ENCODE data around the gene TUBB6.

Gene TUBB6

DNA sequence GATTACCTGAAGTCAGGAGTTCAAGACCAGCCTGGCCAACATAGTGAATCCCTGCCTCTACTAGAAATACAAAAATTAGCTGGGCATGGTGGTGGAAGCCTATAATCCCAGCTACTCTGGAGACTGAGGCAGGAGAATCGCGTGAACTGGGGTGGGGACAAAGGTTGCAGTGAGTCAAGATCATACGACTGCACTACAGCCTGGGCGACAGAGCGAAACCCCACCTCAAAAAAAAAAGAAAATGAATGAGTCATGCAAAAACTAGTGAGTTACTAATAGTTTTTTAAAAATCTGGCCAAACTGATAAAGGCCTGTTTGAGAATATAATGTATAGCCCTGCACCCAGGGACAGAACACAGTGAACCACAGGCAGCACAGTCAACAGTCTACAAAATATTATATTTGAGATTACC is 51.5 kb downstream of the TUBB6 start:
- TF ChIP-seq, protein P1, sequence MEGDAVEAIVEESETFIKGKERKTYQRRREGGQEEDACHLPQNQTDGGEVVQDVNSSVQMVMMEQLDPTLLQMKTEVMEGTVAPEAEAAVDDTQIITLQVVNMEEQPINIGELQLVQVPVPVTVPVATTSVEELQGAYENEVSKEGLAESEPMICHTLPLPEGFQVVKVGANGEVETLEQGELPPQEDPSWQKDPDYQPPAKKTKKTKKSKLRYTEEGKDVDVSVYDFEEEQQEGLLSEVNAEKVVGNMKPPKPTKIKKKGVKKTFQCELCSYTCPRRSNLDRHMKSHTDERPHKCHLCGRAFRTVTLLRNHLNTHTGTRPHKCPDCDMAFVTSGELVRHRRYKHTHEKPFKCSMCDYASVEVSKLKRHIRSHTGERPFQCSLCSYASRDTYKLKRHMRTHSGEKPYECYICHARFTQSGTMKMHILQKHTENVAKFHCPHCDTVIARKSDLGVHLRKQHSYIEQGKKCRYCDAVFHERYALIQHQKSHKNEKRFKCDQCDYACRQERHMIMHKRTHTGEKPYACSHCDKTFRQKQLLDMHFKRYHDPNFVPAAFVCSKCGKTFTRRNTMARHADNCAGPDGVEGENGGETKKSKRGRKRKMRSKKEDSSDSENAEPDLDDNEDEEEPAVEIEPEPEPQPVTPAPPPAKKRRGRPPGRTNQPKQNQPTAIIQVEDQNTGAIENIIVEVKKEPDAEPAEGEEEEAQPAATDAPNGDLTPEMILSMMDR (IDR thresholded peaks at IDR 0.05), result no peak

DNA sequence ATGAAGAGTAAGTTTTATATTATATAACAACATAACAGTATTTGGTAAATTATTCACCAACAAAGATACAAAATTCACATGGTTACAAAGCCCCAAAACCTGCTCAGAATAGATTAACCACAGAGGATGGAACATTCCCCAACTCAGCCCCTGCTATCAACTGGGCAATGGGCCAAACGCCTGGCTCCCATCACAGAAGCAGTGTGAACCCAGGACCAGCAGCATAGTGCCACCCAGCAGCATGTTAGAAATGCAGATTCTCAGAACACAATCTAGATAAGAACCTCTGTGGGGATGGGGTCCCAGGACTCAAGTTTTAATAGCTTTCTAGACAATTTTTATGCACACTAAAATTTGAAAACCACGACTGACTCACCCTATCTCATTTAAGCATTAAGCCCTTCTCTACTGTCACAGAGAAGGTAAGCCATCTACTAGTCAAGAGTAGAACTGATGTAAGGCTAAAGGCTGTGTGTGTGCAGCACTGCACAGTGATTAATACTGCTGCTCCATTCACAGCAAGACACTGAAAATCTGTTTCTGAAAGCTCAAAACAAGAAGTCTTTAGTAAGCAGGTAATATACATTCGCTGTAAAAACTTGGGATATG is 53.8 kb downstream of the TUBB6 start:
- TF ChIP-seq, protein P1 (IDR thresholded peaks at IDR 0.05), result no peak

DNA sequence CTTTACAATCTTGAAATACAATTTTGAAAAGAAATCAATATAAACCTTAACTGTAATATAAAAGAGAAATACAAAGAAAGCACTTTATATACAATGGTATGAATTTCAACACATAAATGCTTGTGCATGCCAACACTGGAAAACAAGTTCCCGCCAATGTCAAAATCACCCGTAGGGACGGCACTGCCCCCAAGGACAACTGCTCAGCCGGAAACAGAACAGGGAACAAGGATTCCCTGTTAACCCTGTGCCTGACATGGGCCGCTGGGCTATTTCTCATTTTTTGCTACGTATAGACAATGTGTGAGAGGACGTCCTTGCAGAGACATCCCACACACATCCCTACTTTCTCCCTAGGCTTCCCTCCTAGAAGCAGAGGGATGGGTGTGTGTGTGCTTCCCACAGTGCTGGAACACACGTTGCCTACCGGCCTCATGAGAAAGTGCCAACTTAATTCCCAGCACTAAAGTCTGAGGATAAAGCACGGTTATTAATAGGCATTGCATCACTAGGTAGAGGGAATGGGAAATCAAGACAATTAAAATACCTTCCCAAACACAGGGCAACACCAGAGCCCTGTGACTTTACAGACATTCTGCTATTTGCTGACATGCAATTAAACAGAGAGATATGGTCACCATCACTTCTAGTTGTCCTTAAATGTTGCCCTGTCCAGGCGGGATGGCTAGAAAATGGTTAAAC is 54.6 kb downstream of the TUBB6 start:
- TF ChIP-seq, protein P1 (IDR thresholded peaks at IDR 0.05), result no peak

DNA sequence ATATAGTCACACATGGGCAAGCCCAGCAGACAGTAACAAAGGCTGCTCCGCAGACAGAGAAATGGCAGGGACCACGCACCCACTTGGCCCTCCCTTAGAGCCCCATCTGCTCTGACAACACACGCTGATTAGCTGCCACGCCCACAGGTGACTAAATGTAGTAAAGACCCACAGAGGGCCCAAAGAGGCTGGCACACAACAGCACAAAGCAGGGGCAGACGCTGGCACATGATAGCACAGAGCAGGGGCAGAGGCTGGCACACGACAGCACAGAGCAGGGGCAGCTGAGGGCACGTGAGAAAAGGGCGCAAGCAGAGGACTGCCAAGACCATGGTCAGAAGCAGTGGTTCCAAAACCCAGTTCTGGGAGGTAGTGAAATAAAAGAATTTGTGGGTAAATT is 58.3 kb downstream of the TUBB6 start:
- TF ChIP-seq, protein P1 (IDR thresholded peaks at IDR 0.05), result no peak

DNA sequence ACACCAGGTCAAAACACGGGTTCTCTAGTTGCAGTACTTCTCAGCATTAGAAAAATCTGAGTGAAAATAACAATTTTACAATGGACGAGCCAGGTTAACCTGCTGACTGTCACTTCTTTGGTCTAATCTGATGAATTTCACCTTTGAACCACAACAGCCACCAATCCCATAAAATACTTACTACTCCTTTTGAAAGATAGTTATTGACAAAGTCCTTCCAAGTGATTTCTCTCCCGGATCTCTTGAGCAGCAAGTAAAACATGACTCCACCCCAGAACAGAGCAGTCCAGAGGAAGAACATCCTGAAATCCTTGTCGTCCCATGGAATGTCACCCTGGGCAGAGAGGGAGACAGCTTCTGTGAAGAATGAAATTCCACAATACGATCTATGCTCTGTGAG is 58.7 kb downstream of the TUBB6 start:
- TF ChIP-seq, protein P1 (IDR thresholded peaks at IDR 0.05), result no peak

DNA sequence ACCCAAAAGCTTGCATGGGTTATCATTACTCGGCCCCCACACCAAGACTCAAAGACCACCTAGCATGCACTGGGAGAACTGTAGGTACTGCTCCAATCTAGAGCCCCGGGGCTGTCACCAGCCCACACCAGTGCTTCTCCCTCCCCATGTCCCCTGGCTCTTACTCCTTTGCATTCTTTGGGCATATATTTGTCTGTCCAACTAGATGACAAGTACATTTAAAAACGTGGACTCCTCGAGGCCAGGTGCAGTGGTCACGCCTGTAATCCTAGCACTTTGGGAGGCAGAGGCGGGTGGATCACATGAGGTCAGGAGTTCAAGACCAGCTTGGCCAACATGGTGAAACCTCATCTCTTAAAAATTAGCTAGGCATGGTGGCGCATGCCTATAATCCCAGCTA is 61.2 kb downstream of the TUBB6 start:
- TF ChIP-seq, protein P1 (IDR thresholded peaks at IDR 0.05), result no peak

DNA sequence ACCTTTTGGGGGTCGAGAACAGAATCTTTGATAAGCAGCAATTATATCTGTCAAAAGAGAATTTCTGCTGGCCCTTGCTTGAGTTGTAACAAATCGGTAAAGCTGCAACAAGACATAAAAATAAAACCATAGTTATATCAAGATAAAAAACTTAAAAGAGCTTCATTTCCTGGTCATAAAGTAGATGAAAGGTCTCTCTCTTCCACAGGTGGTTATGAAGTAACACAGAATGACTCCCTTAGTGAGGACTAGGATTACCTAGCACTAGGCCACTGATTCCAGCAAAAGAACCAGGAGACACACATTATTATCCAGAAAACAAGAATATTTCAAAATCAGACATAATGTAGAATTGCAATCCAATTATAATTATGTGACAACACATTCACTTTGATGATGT is 63.5 kb downstream of the TUBB6 start:
- TF ChIP-seq, protein P1 (IDR thresholded peaks at IDR 0.05), result no peak
